Right cardiac atrium (tissue), 5 donors: ENCODE data around the gene NCKAP5. TPM values are rescaled to one million over a fixed set of nuclear protein-coding genes. Genes with fewer than 3 reads are reported as not detected.

Experiments used
- ATAC-seq, 2 donors: fragments of 200-7000 bp; cut with Tn5 transposase; one replicate each; pipeline versions ENCODE4 v1.8.0 to v1.9.1; 2020; ENCODE audit warnings: moderate library complexity in 2 of 2, mild to moderate bottlenecking in 1 of 2
- DNase-seq, 3 donors: peaks; one replicate each; pipeline ENCODE4 v3.0.0-alpha.2; 2020
- H3K27ac ChIP-seq: one replicate; pipeline ENCODE4 v1.5.1; 2013; ENCODE audit warnings: mild to moderate bottlenecking, low read length, control low read depth, moderate library complexity
- H3K27me3 ChIP-seq: one replicate; pipeline ENCODE4 v1.6.1; 2013; ENCODE audit not compliant: control insufficient read depth, insufficient read depth
- H3K4me1 ChIP-seq: one replicate; pipeline ENCODE4 v1.6.1; 2013; ENCODE audit warnings: low read length; ENCODE audit not compliant: control insufficient read depth, insufficient read depth
- H3K4me3 ChIP-seq: one replicate; pipeline ENCODE4 v1.5.1; 2013; ENCODE audit warnings: low read length, control low read depth
- H3K9me3 ChIP-seq: one replicate; pipeline ENCODE4 v1.6.1; 2013; ENCODE audit warnings: low read length; ENCODE audit not compliant: control insufficient read depth
- WGBS: extraction: QIAGEN DNeasy Blood & Tissue Kit; methylation state at CpG from one replicate; pipeline ENCODE4 v1.1.7; 2013; 5-methylcytosine and 5-hydroxymethylcytosine counted together
- intact Hi-C, 4 donors: fragments of 100-400 bp; cut with DNase I; formaldehyde crosslinking; loops; one replicate each; pipeline versions ENCODE4 v1.11.0 to v1.14.0; 2022 to 2023
- polyA plus RNA-seq: library from polyadenylated mRNA; stranded (reverse); fragments of 200-250 nt; gene quantifications from one replicate; pipeline ENCODE4 v1.2.3, GENCODE V29; 2013
- total RNA-seq, 4 donors: library from RNA; stranded (reverse); fragmentation: NEBNext Ultra II Directional; extraction: Animal tissue kit (Norgen Biotek cat#: 25700); gene quantifications; one replicate each; pipeline ENCODE4 v1.2.1, GENCODE V29; 2021
- donor health status: healthy with polysubstance abuse.
- donor health status: DM: no; HTN: yes; CAD: no.
- donor health status: DM: no; HTN: no; CAD: no.
- donor health status: DM: no; HTN: yes; CAD: no; lungs with severe emphysema.
- donor health status: DM: yes; HTN: yes; CAD: no.

The NCKAP5 gene
- total and polyA plus RNA-seq, 5 donors: 3.8 to 11.1 (median 7.3) TPM

- Histone ChIP-seq H3K9me3 (no peaks in the 10 kb centered on the region), H3K27ac (no peak overlapping the region), H3K4me3 (no peak overlapping the region), H3K27me3 (no peaks in the 10 kb centered on the region), H3K4me1 (no peaks in the 10 kb centered on the region)
- intact Hi-C loops: no loop called here
- no peak for ATAC-seq
- WGBS: 64% methylated on average over 3 of the region's 3 CpGs
- DNase-seq: no peak
These were observed 130.8 kb downstream of the NCKAP5 start for GRCh38 chr2:133437492-133437891.

GRCh38 chr2:133434959-133435668 is 133.1 kb downstream of the NCKAP5 start:
- DNase-seq (peak; percentile 36 to 62 (median 46)), ATAC-seq (peak; percentile 84 to 91)
- H3K9me3 ChIP-seq: no peaks in the 10 kb centered on the region
- intact Hi-C loops: no loop called here
- no peaks in the 10 kb centered on the region for H3K27me3 ChIP-seq
- no peak overlapping the region for H3K27ac ChIP-seq
- peaks cover 1% of the 10 kb centered on the region for H3K4me1 ChIP-seq
- no peak overlapping the region for H3K4me3 ChIP-seq
- 47% methylated on average over 5 of the region's 5 CpGs for WGBS

- Histone ChIP-seq H3K9me3 (no peaks in the 10 kb centered on the region), H3K4me3 (no peak overlapping the region), H3K27me3 (no peaks in the 10 kb centered on the region), H3K27ac (no peak overlapping the region), H3K4me1 (peaks cover 1% of the 10 kb centered on the region)
- ATAC-seq (no peak), DNase-seq (no peak)
- intact Hi-C loops: no loop called here
- WGBS: 63% methylated on average over 5 of the region's 5 CpGs
These were observed 134.5 kb downstream of the NCKAP5 start for GRCh38 chr2:133433455-133434451.

DNA sequence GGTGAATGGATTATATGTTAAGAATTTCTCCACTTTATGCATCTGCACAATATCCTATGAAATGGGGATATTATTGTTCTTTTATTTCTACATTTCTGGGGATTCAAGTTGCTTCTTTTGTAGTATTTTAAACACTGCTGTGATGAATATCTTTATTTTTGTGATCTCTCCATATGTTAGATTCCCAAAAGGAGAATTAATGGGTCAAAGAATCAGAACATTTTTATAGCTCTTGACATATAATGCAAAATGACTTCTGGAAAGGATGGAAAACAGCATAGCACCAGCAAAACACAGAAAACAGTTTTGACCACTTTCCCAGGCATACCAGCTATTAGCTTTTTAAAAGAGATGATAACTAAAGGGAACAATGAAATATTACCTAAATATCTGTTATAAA is 135.5 kb downstream of the NCKAP5 start:
- Histone ChIP-seq H3K9me3 (no peaks in the 10 kb centered on the region), H3K27ac (no peak overlapping the region), H3K4me1 (peaks cover 1% of the 10 kb centered on the region), H3K4me3 (no peak overlapping the region), H3K27me3 (no peaks in the 10 kb centered on the region)
- intact Hi-C loops: no loop called here
- DNase-seq (no peak), ATAC-seq (no peak)

GRCh38 chr2:133431289-133431688 is 137.0 kb downstream of the NCKAP5 start:
- 71% methylated on average over 4 of the region's 4 CpGs for WGBS
- intact Hi-C loops: no loop called here

GRCh38 chr2:133426791-133427190 is 141.5 kb downstream of the NCKAP5 start:
- no peak for ATAC-seq
- Histone ChIP-seq H3K27ac (no peak overlapping the region), H3K27me3 (no peaks in the 10 kb centered on the region), H3K9me3 (no peaks in the 10 kb centered on the region), H3K4me1 (no peaks in the 10 kb centered on the region), H3K4me3 (no peak overlapping the region)
- intact Hi-C loops: no loop called here
- DNase-seq: no peak
- 77% methylated on average over 1 of the region's 1 CpG for WGBS

More at GRCh38 chr2:133431289-133431688, 137.0 kb downstream of the NCKAP5 start:
- DNase-seq (no peak), ATAC-seq (no peak)
- Histone ChIP-seq H3K27ac (no peak overlapping the region), H3K4me3 (no peak overlapping the region), H3K4me1 (peaks cover 1% of the 10 kb centered on the region), H3K27me3 (no peaks in the 10 kb centered on the region), H3K9me3 (no peaks in the 10 kb centered on the region)

GRCh38 chr2:133425612-133426011 is 142.7 kb downstream of the NCKAP5 start:
- ATAC-seq (no peak), DNase-seq (no peak)
- H3K9me3 ChIP-seq: no peaks in the 10 kb centered on the region
- intact Hi-C loops: no loop called here
- H3K27me3 ChIP-seq: no peaks in the 10 kb centered on the region
- no peak overlapping the region for H3K4me3 ChIP-seq
- WGBS: 87% methylated on average over 2 of the region's 2 CpGs
- no peak overlapping the region for H3K27ac ChIP-seq
- peaks cover 5% of the 10 kb centered on the region for H3K4me1 ChIP-seq

DNA sequence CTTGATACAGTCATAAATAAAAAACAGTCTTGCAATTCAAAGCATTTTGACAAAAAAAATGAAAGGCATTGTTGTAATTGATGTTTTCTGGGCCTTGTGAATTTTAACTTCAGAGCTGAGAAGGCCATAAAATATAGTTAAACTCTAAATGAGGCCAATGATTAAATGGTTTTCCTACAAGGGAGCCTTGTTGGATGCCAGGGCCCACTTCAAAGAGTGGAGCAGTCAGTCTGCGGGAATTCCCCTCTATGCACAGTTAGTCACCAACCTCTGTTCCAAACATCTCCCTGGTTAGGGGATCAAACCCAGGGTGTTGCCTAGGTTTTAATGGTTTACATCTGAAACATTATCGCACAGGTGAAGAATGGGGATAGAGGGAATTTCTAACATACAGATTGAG is 143.4 kb downstream of the NCKAP5 start:
- 91% methylated on average over 2 of the region's 2 CpGs for WGBS
- intact Hi-C loops: no loop called here
- no peak overlapping the region for H3K27ac ChIP-seq

GRCh38 chr2:133422931-133423351 is 145.3 kb downstream of the NCKAP5 start:
- DNase-seq (no peak), ATAC-seq (no peak)
- Histone ChIP-seq H3K4me1 (peaks cover 5% of the 10 kb centered on the region), H3K9me3 (no peaks in the 10 kb centered on the region), H3K4me3 (no peak overlapping the region), H3K27ac (no peak overlapping the region), H3K27me3 (no peaks in the 10 kb centered on the region)
- 44% methylated on average over 5 of the region's 5 CpGs for WGBS
- intact Hi-C loops: no loop called here

More for the DNA sequence above, 143.4 kb downstream of the NCKAP5 start:
- no peak for DNase-seq
- Histone ChIP-seq H3K4me3 (no peak overlapping the region), H3K4me1 (peaks cover 5% of the 10 kb centered on the region), H3K9me3 (no peaks in the 10 kb centered on the region), H3K27me3 (no peaks in the 10 kb centered on the region)
- ATAC-seq: no peak

DNA sequence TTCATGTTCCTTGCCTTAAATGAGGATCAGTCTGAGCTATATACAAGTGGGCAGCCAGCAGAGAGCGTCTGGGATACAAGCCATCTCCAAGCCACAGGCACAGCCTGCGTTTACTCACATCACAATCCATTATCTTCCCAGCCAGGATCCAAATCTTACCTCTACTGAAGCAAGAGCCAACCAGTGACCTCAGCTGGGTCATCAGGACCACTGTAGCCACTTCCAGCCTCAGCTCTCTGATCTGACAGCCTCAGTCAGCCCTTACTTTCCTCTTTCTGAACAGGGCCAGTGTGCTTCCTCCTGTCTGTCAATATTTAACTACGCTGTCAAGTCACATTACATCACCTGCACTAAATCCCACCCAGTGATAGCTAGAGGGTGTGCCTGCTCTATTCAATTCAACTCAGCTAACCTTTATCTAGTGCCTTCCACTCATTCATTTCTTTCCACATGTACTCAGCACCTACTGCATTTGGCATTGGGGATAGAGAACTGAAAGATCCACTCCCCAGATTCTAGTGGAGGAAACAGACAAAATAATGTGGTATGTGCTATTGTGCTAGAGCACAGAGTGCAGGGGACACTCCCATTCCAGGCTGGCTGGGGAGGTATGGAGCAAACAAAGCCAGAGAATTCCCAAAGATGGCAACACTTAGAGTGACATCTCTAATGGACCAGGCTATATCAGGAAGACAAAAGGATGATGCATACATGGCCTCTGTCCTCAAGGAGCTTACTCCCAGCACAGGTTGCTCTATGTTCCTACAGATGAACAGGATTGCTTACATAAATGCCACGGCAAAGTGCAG is 146.5 kb downstream of the NCKAP5 start:
- H3K4me3 ChIP-seq: no peak overlapping the region
- no peaks in the 10 kb centered on the region for H3K27me3 ChIP-seq
- H3K27ac ChIP-seq: peak overlapping the region; percentile 42
- intact Hi-C loops: no loop called here
- ATAC-seq: peak; percentile 63 to 81
- H3K9me3 ChIP-seq: no peaks in the 10 kb centered on the region
- peaks cover 5% of the 10 kb centered on the region for H3K4me1 ChIP-seq
- WGBS: 48% methylated on average over 4 of the region's 4 CpGs
- no peak for DNase-seq
